ENCODE data around the gene ASPSCR1. TPM values are rescaled to one million over a fixed set of nuclear protein-coding genes. Genes with fewer than 3 reads are reported as not detected.

Gene ASPSCR1
- total and polyA plus RNA-seq, 2 of the 8 experiments (the other 6 are each of a cell fraction or from before 2014, with no cell fraction given): 33.3 to 43.7 TPM

GRCh38 chr17:82061047-82061925 lies 83.9 kb downstream of the ASPSCR1 start:
- H3K27ac ChIP-seq (ENCODE audit: low read depth, low read length): no peak overlapping the region
- H3K27me3 ChIP-seq (replicated peaks in 1 of 4; ENCODE audit: control insufficient read depth in 3 of 4, extremely low read depth in 1 of 4, insufficient read depth in 3 of 4, low read length in 3 of 4): no peaks in the 10 kb centered on the region
- H3K4me3 ChIP-seq (ENCODE audit: extremely low read depth in 1 of 4, insufficient read depth in 2 of 4, low read depth in 3 of 4, low read length in 4 of 4): no peak overlapping the region
- H4K5ac ChIP-seq (ENCODE audit: insufficient read length, low read depth, low read length): no peak overlapping the region
- no peak overlapping the region for H3K18ac ChIP-seq (ENCODE audit: extremely low read depth, low read length)
- no peak overlapping the region for H3K9ac ChIP-seq (replicated peaks in 1 of 4; ENCODE audit: extremely low read depth in 1 of 4, low read depth in 3 of 4, low read length in 3 of 4)
- H2BK20ac ChIP-seq (ENCODE audit: low read length): no peak overlapping the region
- H2BK5ac ChIP-seq (ENCODE audit: low read depth, low read length): no peak overlapping the region
- no peaks in the 10 kb centered on the region for H3K9me3 ChIP-seq (ENCODE audit: insufficient read depth in 2 of 2, low read depth in 1 of 2, low read length in 1 of 2)
- H3K4me1 ChIP-seq (replicated peaks in 1 of 4; ENCODE audit: control insufficient read depth in 3 of 4, insufficient read depth in 4 of 4, low read length in 3 of 4): peaks cover 0 to 9% (median 5%) of the 10 kb centered on the region in 4 experiments; a peak in 5 of 7 replicates
- peaks cover 8% of the 10 kb centered on the region; the same call in 1 of the 2 replicates for H3K23me2 ChIP-seq (ENCODE audit: low read depth, low read length)
- H2BK12ac ChIP-seq (ENCODE audit: low read depth, low read length): no peak overlapping the region
- H3K79me2 ChIP-seq (ENCODE audit: control insufficient read depth in 1 of 2, insufficient read depth in 2 of 2, low read length in 2 of 2): no peaks in the 10 kb centered on the region
- H2AFZ ChIP-seq (ENCODE audit: low read length): no peak overlapping the region
- H3K36me3 ChIP-seq (ENCODE audit: control insufficient read depth in 2 of 4, insufficient read depth in 4 of 4, low read length in 3 of 4): peaks cover 10 to 27% (median 22%) of the 10 kb centered on the region in 4 experiments; a peak in 5 of 8 replicates
- POLR2A ChIA-PET (ENCODE audit: partially characterized antibody): interaction anchor here (0.9 to 16.2 kb wide), 17 partner anchors 4 to 127 kb away, joined by 3 to 161 read pairs (median 5); partner anchors contain the start of genes DUS1L, GPS1, RAC3 and RFNG
- no peak overlapping the region for H4K91ac ChIP-seq (replicated peaks; ENCODE audit: insufficient read length, low read length)
- peaks cover 5% of the 10 kb centered on the region; the same call in 1 of the 2 replicates for H3K79me1 ChIP-seq (ENCODE audit: low read depth, low read length)
- no peak for TF ChIP-seq CHD1 (IDR thresholded peaks at IDR 0.05; ENCODE audit: low read depth, low read length)
- no peak for TF ChIP-seq RFX5 (IDR thresholded peaks at IDR 0.05; ENCODE audit: borderline replicate concordance, low read depth, low read length)
- peak; percentile 36; the same call in 1 of the 2 replicates for TF ChIP-seq POLR2AphosphoS5 (IDR thresholded peaks at IDR 0.05; ENCODE audit: low read depth, low read length)
- TF ChIP-seq YY1 (IDR thresholded peaks at IDR 0.05; ENCODE audit: low read depth, low read length): no peak
- no peak overlapping the region for H2AK5ac ChIP-seq (ENCODE audit: low read depth, low read length)
- H3K23ac ChIP-seq (ENCODE audit: insufficient read length): no peak overlapping the region
- no peak overlapping the region for H3K4me2 ChIP-seq (ENCODE audit: insufficient read depth in 1 of 2, low read depth in 2 of 2, low read length in 2 of 2)
- no peak overlapping the region for H3K56ac ChIP-seq (replicated peaks; ENCODE audit: insufficient read length, low read depth, low read length)
- CTCF ChIA-PET (ENCODE audit: partially characterized antibody): interaction anchor here (0.6 to 1.6 kb wide), 8 partner anchors 9 to 432 kb away, joined by 3 to 9 read pairs (median 4); partner anchors contain the start of genes DCXR, GPS1 and RFNG
- no peak overlapping the region for H3K14ac ChIP-seq (ENCODE audit: insufficient read length)
- peak overlapping the region; percentile 41; the same call in 1 of the 2 replicates for H4K8ac ChIP-seq (ENCODE audit: extremely low read depth, insufficient read depth, low read length)
- DNase-seq (ENCODE audit: low read depth in 1 of 2, low spot score in 2 of 2) (no peak), FAIRE-seq (no peak)
- H3K4ac ChIP-seq (replicated peaks; ENCODE audit: insufficient read length, low read depth, low read length): no peak overlapping the region
- H2BK15ac ChIP-seq (ENCODE audit: low read length): no peak overlapping the region
- H4K20me1 ChIP-seq (replicated peaks in 1 of 2; ENCODE audit: control insufficient read depth in 1 of 2, insufficient read depth in 2 of 2, low read length in 2 of 2): peaks cover 0 to 11% of the 10 kb centered on the region in 2 experiments
- 91% methylated on average over 33 of the region's 34 CpGs; no CpG with 5 or more reads in 1 of the 2 experiments for WGBS, 2 experiments (ENCODE audit: extremely low coverage in 1 of 2, insufficient coverage in 1 of 2, insufficient read length in 1 of 2, insufficient replicate concordance in 2 of 2, low coverage in 1 of 2, low lambda C conversion rate in 2 of 2, missing lambda C conversion rate in 1 of 2)
- no peak overlapping the region for H2BK120ac ChIP-seq (replicated peaks; ENCODE audit: low read depth, low read length)
